Astrocyte (in vitro differentiated cells and primary cell): ENCODE measurements around the gene ATOSA. TPM values are rescaled to one million over a fixed set of nuclear protein-coding genes. Genes with fewer than 3 reads are reported as not detected.

Experiments used
- DNase-seq: peaks from one replicate; pipeline ENCODE4 v3.0.0-alpha.2; 2010; ENCODE audit warnings: low read depth
- FAIRE-seq: peaks from 2 replicates; lab custom pipeline; 2011; peaks lifted over from hg19 to GRCh38; lab: Jason Lieb, UNC
- H2AFZ ChIP-seq: 2 replicates; pipeline ENCODE4 v1.6.0; 2012; ENCODE audit warnings: low read depth, low read length, inconsistent platforms
- H3K27ac ChIP-seq: 2 replicates; pipeline ENCODE4 v1.5.1; 2011; ENCODE audit warnings: low read depth, low read length, inconsistent platforms
- H3K27me3 ChIP-seq: 2 replicates; pipeline ENCODE4 v1.6.0; 2011; ENCODE audit warnings: low read length, inconsistent platforms; ENCODE audit not compliant: insufficient read depth
- H3K36me3 ChIP-seq: 2 replicates; pipeline ENCODE4 v1.5.1; 2011; ENCODE audit warnings: low read length, inconsistent platforms; ENCODE audit not compliant: insufficient read depth
- H3K4me1 ChIP-seq: 2 replicates; pipeline ENCODE4 v1.5.1; 2011; ENCODE audit warnings: low read length, inconsistent platforms; ENCODE audit not compliant: insufficient read depth
- H3K4me2 ChIP-seq: 2 replicates; pipeline ENCODE4 v1.6.0; 2012; ENCODE audit warnings: low read length, inconsistent platforms
- H3K4me3 ChIP-seq: 2 replicates; pipeline ENCODE4 v1.5.1; 2011; ENCODE audit warnings: low read depth, mild to moderate bottlenecking, low read length, inconsistent platforms; ENCODE audit not compliant: insufficient read depth
- H3K79me2 ChIP-seq: 2 replicates; pipeline ENCODE4 v1.6.0; 2012; ENCODE audit warnings: mild to moderate bottlenecking, low read length, inconsistent platforms; ENCODE audit not compliant: insufficient read depth
- H3K9ac ChIP-seq: 2 replicates; pipeline ENCODE4 v1.6.0; 2012; ENCODE audit warnings: mild to moderate bottlenecking, low read length, inconsistent platforms
- H3K9me3 ChIP-seq: 2 replicates; pipeline ENCODE4 v1.5.1; 2012; ENCODE audit warnings: low read depth, mild to moderate bottlenecking, low read length, inconsistent platforms; ENCODE audit not compliant: insufficient read depth
- H4K20me1 ChIP-seq: 2 replicates; pipeline ENCODE4 v1.6.0; 2012; ENCODE audit warnings: low read length, inconsistent platforms; ENCODE audit not compliant: insufficient read depth
- H3K27ac Mint-ChIP-seq: one replicate; pipeline ENCODE4 v1.8.0; 2021; ENCODE audit warnings: mild to moderate bottlenecking, mixed read lengths; ENCODE audit not compliant: unreplicated experiment
- H3K27me3 Mint-ChIP-seq: one replicate; pipeline ENCODE4 v1.8.0; 2021; ENCODE audit warnings: low read depth, mixed read lengths; ENCODE audit not compliant: unreplicated experiment
- H3K36me3 Mint-ChIP-seq: one replicate; pipeline ENCODE4 v1.8.0; 2021; ENCODE audit warnings: low read depth, mixed read lengths; ENCODE audit not compliant: unreplicated experiment
- H3K4me1 Mint-ChIP-seq: one replicate; pipeline ENCODE4 v1.8.0; 2021; ENCODE audit warnings: low read depth, mixed read lengths; ENCODE audit not compliant: unreplicated experiment
- H3K4me3 Mint-ChIP-seq: one replicate; pipeline ENCODE4 v1.8.0; 2021; ENCODE audit warnings: mild to moderate bottlenecking, moderate library complexity, mixed read lengths; ENCODE audit not compliant: unreplicated experiment
- H3K9me3 Mint-ChIP-seq: one replicate; pipeline ENCODE4 v1.8.0; 2021; ENCODE audit warnings: mild to moderate bottlenecking, mixed read lengths; ENCODE audit not compliant: unreplicated experiment
- EZH2 ChIP-seq: IDR thresholded peaks from 2 replicates; pipeline ENCODE4 v1.6.1; 2012; ENCODE audit warnings: mild to moderate bottlenecking, low read length, inconsistent platforms; ENCODE audit not compliant: insufficient read depth
- total RNA-seq: library from RNA; stranded (reverse); gene quantifications from 2 replicates; pipeline ENCODE4 v1.2.1, GENCODE V29; 2021
- TF ChIP-seq, protein P1 (sequence below): IDR thresholded peaks from 2 replicates; pipeline ENCODE4 v1.5.1; 2011; ENCODE audit warnings: low read depth, mild to moderate bottlenecking, inconsistent platforms, low read length, moderate library complexity; ENCODE audit not compliant: insufficient read depth

The ATOSA gene
- total RNA-seq, 1 donor from 2014 or later, result 33.8 TPM

DNA sequence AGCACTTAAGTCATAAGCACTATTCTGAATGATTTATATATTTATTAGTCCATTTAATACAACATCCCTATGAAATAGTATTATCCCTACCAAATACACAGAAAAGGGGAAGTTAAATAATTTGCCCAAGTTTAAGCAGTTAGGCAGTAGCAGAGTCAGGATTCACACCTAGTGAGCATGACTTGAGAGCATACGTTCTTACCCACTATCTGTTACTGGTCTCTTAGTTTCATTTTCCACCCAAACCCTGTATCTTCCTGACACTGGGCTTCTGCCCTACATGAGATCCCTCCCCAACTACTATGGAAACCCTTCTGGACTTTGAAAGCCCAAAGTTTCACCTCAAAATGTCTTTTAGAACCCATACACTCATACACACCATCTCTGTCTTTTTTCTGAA is 4.4 kb upstream of the ATOSA start:
- no peak for TF ChIP-seq EZH2
- TF ChIP-seq, protein P1, sequence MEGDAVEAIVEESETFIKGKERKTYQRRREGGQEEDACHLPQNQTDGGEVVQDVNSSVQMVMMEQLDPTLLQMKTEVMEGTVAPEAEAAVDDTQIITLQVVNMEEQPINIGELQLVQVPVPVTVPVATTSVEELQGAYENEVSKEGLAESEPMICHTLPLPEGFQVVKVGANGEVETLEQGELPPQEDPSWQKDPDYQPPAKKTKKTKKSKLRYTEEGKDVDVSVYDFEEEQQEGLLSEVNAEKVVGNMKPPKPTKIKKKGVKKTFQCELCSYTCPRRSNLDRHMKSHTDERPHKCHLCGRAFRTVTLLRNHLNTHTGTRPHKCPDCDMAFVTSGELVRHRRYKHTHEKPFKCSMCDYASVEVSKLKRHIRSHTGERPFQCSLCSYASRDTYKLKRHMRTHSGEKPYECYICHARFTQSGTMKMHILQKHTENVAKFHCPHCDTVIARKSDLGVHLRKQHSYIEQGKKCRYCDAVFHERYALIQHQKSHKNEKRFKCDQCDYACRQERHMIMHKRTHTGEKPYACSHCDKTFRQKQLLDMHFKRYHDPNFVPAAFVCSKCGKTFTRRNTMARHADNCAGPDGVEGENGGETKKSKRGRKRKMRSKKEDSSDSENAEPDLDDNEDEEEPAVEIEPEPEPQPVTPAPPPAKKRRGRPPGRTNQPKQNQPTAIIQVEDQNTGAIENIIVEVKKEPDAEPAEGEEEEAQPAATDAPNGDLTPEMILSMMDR, result no peak
- H3K4me1 Mint-ChIP-seq, result no peaks in the 10 kb centered on the region
- H3K79me2 ChIP-seq, result no peaks in the 10 kb centered on the region
- H3K9me3 Mint-ChIP-seq, result no peaks in the 10 kb centered on the region
- no peak overlapping the region for H3K4me3 ChIP-seq
- H3K9me3 ChIP-seq, result no peaks in the 10 kb centered on the region
- no peaks in the 10 kb centered on the region for H3K4me1 ChIP-seq
- peaks cover 6% of the 10 kb centered on the region for H3K27me3 ChIP-seq
- DNase-seq (no peak), FAIRE-seq (no peak)
- no peak overlapping the region for H3K4me3 Mint-ChIP-seq
- no peak overlapping the region for H3K27ac ChIP-seq
- H3K36me3 Mint-ChIP-seq, result no peaks in the 10 kb centered on the region
- no peaks in the 10 kb centered on the region for H4K20me1 ChIP-seq
- peaks cover 1% of the 10 kb centered on the region for H3K27me3 Mint-ChIP-seq
- H3K4me2 ChIP-seq, result no peak overlapping the region
- no peak overlapping the region for H2AFZ ChIP-seq
- H3K36me3 ChIP-seq, result no peaks in the 10 kb centered on the region
- H3K9ac ChIP-seq, result no peak overlapping the region
- H3K27ac Mint-ChIP-seq, result no peak overlapping the region

DNA sequence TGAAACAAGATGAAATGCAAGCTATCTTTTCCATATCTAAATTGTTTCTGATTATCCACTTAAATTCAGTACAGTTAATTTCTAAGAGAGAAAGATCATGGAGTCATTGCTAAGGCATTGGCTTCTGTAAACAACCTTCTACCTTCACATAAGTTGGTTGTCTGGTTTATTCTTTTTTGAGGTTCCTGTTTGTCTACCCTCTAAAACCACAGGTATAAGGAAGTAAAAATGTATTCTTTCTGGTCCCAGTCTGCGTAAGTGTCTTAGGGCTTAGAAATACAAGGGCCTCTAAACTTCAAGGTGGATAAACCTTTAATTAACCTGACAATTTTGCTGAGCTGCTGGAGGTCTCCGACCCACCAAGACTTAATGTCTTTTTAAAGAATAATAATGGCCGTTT is 3.6 kb upstream of the ATOSA start:
- H3K4me1 Mint-ChIP-seq, result no peaks in the 10 kb centered on the region
- no peak for TF ChIP-seq EZH2
- TF ChIP-seq, protein P1, result no peak
- Histone ChIP-seq H3K27ac (no peak overlapping the region), H3K4me3 (no peak overlapping the region), H3K27me3 (peaks cover 6% of the 10 kb centered on the region), H3K4me1 (no peaks in the 10 kb centered on the region), H2AFZ (no peak overlapping the region), H3K9me3 (no peaks in the 10 kb centered on the region), H4K20me1 (no peaks in the 10 kb centered on the region), H3K4me2 (no peak overlapping the region), H3K9ac (no peak overlapping the region), H3K79me2 (no peaks in the 10 kb centered on the region), H3K36me3 (no peaks in the 10 kb centered on the region)
- H3K9me3 Mint-ChIP-seq, result no peaks in the 10 kb centered on the region
- FAIRE-seq (no peak), DNase-seq (no peak)
- peaks cover 1% of the 10 kb centered on the region for H3K27me3 Mint-ChIP-seq
- no peak overlapping the region for H3K27ac Mint-ChIP-seq
- H3K36me3 Mint-ChIP-seq, result no peaks in the 10 kb centered on the region
- H3K4me3 Mint-ChIP-seq, result no peak overlapping the region

DNA sequence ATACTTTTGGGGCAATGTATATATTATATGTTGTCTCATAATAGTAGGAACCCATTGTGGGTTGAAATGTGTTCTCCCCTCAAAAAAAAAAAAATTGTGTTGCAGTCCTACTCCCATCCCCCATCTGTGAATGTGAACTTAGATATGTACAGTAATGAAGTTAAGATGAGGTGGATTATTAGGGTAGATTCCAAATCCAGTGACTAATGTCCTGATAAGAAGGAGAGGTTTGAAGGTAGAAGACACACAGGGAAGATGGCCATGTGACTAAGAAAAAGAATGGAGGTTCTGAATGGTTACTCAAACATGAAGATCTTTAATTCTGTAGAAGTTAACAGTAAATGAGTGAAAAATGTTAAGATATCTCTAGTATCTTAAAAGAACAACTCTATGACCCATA is 3.0 kb upstream of the ATOSA start:
- no peak for DNase-seq
- H4K20me1 ChIP-seq, result no peaks in the 10 kb centered on the region
- FAIRE-seq, result no peak
- Mint-ChIP-seq H3K27ac (no peak overlapping the region), H3K9me3 (no peaks in the 10 kb centered on the region), H3K36me3 (no peaks in the 10 kb centered on the region), H3K4me3 (no peak overlapping the region), H3K27me3 (peaks cover 1% of the 10 kb centered on the region), H3K4me1 (peaks cover under 1% of the 10 kb centered on the region)
- no peak overlapping the region for H2AFZ ChIP-seq
- no peaks in the 10 kb centered on the region for H3K36me3 ChIP-seq
- H3K27ac ChIP-seq, result no peak overlapping the region
- no peaks in the 10 kb centered on the region for H3K4me1 ChIP-seq
- H3K9me3 ChIP-seq, result no peaks in the 10 kb centered on the region
- no peak overlapping the region for H3K4me3 ChIP-seq
- H3K27me3 ChIP-seq, result peaks cover 6% of the 10 kb centered on the region
- TF ChIP-seq EZH2, result no peak
- no peak overlapping the region for H3K4me2 ChIP-seq
- H3K9ac ChIP-seq, result no peak overlapping the region
- H3K79me2 ChIP-seq, result peaks cover 3% of the 10 kb centered on the region
